ENCODE results near the gene ACBD7. TPM values are rescaled to one million over a fixed set of nuclear protein-coding genes. Genes with fewer than 3 reads are reported as not detected.

ACBD7 gene
- total and polyA plus RNA-seq, 2 of the 8 experiments (the other 6 are each of a cell fraction or from before 2014, with no cell fraction given), result 9.0 to 17.8 TPM

GRCh38 chr10:15116225-15116624 is 27.6 kb upstream of the ACBD7 start:
- 81% methylated on average over 5 of the region's 5 CpGs; no CpG with 5 or more reads in 1 of the 2 experiments for WGBS, 2 experiments (ENCODE audit: extremely low coverage in 1 of 2, insufficient coverage in 1 of 2, insufficient read length in 1 of 2, insufficient replicate concordance in 2 of 2, low coverage in 1 of 2, low lambda C conversion rate in 2 of 2, missing lambda C conversion rate in 1 of 2)
- Histone ChIP-seq H2BK20ac (ENCODE audit: low read length) (no peak overlapping the region), H3K79me1 (ENCODE audit: low read depth, low read length) (no peaks in the 10 kb centered on the region)

More at GRCh38 chr10:15116225-15116624, 27.6 kb upstream of the ACBD7 start:
- Histone ChIP-seq H2BK5ac (ENCODE audit: low read depth, low read length) (no peak overlapping the region), H3K18ac (ENCODE audit: extremely low read depth, low read length) (no peak overlapping the region), H4K5ac (ENCODE audit: insufficient read length, low read depth, low read length) (no peak overlapping the region), H3K79me2 (ENCODE audit: control insufficient read depth in 1 of 2, insufficient read depth in 2 of 2, low read length in 2 of 2) (no peaks in the 10 kb centered on the region), H3K4me1 (replicated peaks in 1 of 4; ENCODE audit: control insufficient read depth in 3 of 4, insufficient read depth in 4 of 4, low read length in 3 of 4) (no peaks in the 10 kb centered on the region), H2AFZ (ENCODE audit: low read length) (no peak overlapping the region), H4K91ac (replicated peaks; ENCODE audit: insufficient read length, low read length) (no peak overlapping the region), H3K56ac (replicated peaks; ENCODE audit: insufficient read length, low read depth, low read length) (no peak overlapping the region), H2BK12ac (ENCODE audit: low read depth, low read length) (no peak overlapping the region), H4K8ac (ENCODE audit: extremely low read depth, insufficient read depth, low read length) (no peak overlapping the region), H3K4me3 (ENCODE audit: extremely low read depth in 1 of 4, insufficient read depth in 2 of 4, low read depth in 3 of 4, low read length in 4 of 4) (no peak overlapping the region), H3K27me3 (replicated peaks in 1 of 4; ENCODE audit: control insufficient read depth in 3 of 4, extremely low read depth in 1 of 4, insufficient read depth in 3 of 4, low read length in 3 of 4) (no peaks in the 10 kb centered on the region), H2BK15ac (ENCODE audit: low read length) (no peak overlapping the region), H3K9me3 (ENCODE audit: insufficient read depth in 2 of 2, low read depth in 1 of 2, low read length in 1 of 2) (no peaks in the 10 kb centered on the region), H2BK120ac (replicated peaks; ENCODE audit: low read depth, low read length) (no peak overlapping the region), H4K20me1 (replicated peaks in 1 of 2; ENCODE audit: control insufficient read depth in 1 of 2, insufficient read depth in 2 of 2, low read length in 2 of 2) (no peaks in the 10 kb centered on the region), H3K14ac (ENCODE audit: insufficient read length) (no peak overlapping the region), H3K4me2 (ENCODE audit: insufficient read depth in 1 of 2, low read depth in 2 of 2, low read length in 2 of 2) (no peak overlapping the region), H3K23ac (ENCODE audit: insufficient read length) (no peak overlapping the region), H3K9ac (replicated peaks in 1 of 4; ENCODE audit: extremely low read depth in 1 of 4, low read depth in 3 of 4, low read length in 3 of 4) (no peak overlapping the region), H3K36me3 (ENCODE audit: control insufficient read depth in 2 of 4, insufficient read depth in 4 of 4, low read length in 3 of 4) (peaks cover 0 to 12% (median 7%) of the 10 kb centered on the region in 4 experiments; a peak in 4 of 8 replicates), H3K4ac (replicated peaks; ENCODE audit: insufficient read length, low read depth, low read length) (no peak overlapping the region), H2AK5ac (ENCODE audit: low read depth, low read length) (no peak overlapping the region), H3K23me2 (ENCODE audit: low read depth, low read length) (no peaks in the 10 kb centered on the region), H3K27ac (ENCODE audit: low read depth, low read length) (no peak overlapping the region)
- FAIRE-seq, result no peak
- TF ChIP-seq FOSL1 (IDR thresholded peaks at IDR 0.05; ENCODE audit: insufficient read depth, low read depth, low read length), result no peak
- TF ChIP-seq BCL11A (IDR thresholded peaks at IDR 0.05; ENCODE audit: low read depth in 2 of 2, low read length in 2 of 2), result no peak
- TF ChIP-seq SRF (IDR thresholded peaks at IDR 0.05; ENCODE audit: low read depth, low read length), result no peak
- no peak for TF ChIP-seq RNF2 (IDR thresholded peaks at IDR 0.05; ENCODE audit: borderline replicate concordance, low read depth, low read length, missing control alignments, poor library complexity, severe bottlenecking)
- TF ChIP-seq NANOG (IDR thresholded peaks at IDR 0.05; ENCODE audit: insufficient read depth, low read depth, low read length, poor library complexity, severe bottlenecking), result no peak
- TF ChIP-seq EGR1 (IDR thresholded peaks at IDR 0.05; ENCODE audit: borderline replicate concordance, low read depth, low read length), result no peak
- no peak for TF ChIP-seq BACH1 (IDR thresholded peaks at IDR 0.05; ENCODE audit: low read length)
- TF ChIP-seq RFX5 (IDR thresholded peaks at IDR 0.05; ENCODE audit: borderline replicate concordance, low read depth, low read length), result no peak
- no peak for DNase-seq (ENCODE audit: low read depth in 1 of 2, low spot score in 2 of 2)
- ChIA-PET CTCF (ENCODE audit: partially characterized antibody) (interaction anchor here (1.9 kb wide), 1 partner anchor 10 kb away, joined by 5 read pairs; no protein-coding TSS in a partner anchor), POLR2A (ENCODE audit: partially characterized antibody) (no interaction called here)

Data from H1 (cell line).